ENCODE results near the gene PPDPF.

PPDPF gene

DNA sequence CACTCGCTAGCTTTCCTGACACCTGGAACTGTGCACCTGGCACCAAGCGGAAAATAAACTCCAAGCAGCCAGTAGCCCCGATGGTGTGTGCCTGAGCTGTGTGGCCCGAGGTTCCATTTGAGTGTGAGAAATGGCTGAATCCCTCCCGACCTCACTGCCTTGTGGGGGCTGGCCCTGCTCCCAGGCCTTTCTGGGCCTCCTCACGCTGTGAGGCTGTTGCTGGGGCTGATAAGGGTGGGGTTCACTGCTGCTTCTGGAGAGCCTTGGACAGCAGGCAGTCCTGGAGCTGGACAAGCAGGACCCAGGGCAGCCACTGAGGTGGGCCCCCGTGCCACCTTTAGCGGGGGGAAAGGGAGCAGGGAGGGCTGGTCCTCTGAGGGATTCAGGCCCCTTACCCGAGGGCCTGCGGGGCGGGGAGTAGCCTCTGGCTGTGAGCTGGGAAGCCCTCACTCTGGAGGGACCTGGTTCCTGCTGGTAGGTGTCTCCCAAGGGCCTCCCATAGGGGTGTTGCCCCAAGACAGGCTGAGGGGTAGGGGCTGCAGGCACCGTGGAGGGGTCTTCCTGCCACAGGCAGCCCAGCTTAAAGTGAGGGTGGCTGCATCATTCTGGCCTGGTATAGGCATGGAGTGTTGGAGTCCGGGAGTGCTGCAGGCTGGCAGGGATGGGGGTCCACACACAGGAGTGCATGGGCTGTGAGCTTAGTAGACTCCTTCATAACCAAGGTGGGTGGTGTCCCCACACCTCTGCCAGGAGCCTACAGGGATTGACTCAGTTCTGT lies 1.7 kb downstream of the PPDPF start:
- DNase-seq, result peak; percentile 39

DNA sequence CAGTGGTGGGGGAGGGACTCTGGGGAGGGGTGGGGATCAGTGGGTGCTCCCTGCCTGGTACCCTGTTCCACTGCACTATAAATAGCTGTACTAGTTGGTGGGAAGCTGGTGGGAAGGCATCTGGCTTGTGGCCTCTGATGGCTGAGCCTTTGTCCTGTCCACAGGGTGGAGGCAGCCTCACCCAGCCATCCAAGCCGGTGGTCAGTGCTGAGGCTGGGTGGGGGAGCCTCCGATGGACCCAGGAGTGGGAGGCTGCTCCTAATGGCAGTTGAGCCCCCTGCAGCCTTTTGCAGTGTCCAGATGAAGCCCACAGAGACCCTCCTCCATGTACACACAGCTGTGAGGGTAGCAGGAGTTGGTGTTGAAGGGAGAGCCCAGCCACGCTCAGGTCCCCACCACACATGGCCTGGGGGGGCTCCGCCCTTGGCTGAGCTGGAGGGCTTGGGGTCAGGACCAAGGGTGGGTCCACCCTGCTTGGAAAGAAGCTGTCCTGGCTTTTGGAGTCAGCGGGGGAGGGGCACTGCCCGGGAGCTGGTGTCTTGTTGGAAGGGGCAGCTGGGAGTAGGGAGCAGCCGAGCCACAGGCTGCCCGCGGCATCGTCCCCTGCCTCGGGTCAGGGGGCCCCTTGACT lies 2.5 kb downstream of the PPDPF start:
- no peak for DNase-seq

DNA sequence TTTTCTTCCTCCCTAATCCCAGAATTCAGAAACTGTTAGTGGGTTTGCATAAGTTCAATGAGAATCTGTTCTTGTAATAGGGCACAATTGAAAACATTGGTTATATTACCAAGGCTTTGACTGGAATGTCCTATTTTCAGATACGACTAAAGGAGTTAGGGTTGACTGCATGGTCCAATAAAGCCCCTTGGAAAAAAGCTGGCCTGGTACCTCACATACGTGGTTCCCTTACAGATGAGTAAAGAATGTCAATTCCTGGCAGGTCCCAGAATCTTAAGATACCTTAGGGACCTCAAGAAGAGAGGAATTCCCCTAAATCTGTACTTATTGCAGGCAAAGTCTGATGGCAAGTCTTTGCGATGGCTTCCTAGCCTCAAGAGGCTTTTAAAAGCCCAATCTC lies 4.6 kb downstream of the PPDPF start:
- DNase-seq, result no peak

DNA sequence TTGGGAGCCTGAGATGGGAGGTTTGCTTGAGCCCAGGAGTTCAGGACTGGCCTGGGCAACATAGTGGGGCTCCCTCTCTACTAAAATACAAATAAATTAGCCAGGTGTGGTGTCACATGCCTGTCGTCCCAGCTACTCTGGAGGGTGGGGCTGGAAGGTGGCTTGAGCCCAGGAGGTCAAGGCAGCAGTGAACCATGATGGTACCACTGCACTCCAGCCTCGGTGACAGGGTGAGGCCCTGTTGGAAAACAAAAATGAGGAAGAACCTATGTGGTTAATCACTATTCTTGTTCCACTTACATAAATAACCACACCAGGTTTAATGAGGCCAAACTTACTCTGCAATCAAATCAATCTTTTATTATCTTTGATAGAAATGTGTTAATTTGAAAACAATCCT lies 5.4 kb downstream of the PPDPF start:
- peak; percentile 42 for DNase-seq

DNA sequence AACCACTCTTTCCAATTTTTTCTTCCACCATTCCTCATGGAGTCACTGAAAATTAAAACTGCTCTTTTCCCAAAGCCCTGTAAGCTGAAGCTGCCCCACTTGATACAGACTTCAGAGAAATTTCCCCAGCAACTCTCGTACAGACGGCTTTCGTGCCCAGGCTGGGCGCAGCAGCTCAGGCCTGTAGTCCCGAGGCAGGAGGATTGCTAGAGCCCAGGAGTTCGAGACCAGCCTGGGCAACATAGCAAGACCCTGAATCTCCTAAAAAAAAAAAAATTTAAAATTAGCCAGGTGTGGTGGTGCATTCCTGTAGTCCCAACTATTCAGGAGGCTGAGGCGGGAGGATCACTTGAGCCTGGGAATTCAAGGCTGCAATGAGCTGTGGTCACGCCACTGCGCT lies 6.6 kb downstream of the PPDPF start:
- no peak for DNase-seq

DNA sequence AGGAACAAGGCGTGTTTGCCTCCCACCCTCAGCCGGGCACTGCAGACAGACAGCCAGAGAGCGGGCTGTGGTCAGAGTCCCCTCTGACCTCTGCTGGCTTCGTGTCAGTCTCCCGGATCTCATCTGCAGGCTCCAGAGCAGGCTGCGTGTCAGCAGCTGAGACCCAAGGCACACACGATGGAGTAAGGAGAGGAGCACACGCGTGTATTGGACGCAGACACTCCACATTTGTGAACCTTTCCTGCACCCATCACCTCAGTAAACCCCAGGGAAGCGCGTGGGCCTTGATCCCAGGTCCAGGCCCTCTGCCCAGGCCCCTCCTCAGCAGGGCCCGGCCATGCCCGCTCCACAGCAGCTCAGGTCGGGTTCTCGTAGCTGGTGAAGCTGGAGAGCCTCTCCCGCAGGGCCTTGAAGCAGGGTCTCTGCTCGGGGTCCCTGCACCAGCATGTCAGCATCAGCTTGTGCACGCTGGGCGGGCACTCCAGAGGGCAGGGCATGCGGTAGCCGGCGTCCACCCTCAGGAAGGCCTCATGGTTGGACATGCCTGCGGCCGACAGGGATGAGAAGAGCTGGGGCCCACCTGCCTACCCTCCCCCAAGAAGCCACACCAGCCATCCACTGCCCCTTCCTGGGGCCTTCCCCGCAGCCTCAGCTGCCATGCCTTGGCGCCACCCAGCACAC lies 8.8 kb downstream of the PPDPF start:
- DNase-seq, result no peak

DNA sequence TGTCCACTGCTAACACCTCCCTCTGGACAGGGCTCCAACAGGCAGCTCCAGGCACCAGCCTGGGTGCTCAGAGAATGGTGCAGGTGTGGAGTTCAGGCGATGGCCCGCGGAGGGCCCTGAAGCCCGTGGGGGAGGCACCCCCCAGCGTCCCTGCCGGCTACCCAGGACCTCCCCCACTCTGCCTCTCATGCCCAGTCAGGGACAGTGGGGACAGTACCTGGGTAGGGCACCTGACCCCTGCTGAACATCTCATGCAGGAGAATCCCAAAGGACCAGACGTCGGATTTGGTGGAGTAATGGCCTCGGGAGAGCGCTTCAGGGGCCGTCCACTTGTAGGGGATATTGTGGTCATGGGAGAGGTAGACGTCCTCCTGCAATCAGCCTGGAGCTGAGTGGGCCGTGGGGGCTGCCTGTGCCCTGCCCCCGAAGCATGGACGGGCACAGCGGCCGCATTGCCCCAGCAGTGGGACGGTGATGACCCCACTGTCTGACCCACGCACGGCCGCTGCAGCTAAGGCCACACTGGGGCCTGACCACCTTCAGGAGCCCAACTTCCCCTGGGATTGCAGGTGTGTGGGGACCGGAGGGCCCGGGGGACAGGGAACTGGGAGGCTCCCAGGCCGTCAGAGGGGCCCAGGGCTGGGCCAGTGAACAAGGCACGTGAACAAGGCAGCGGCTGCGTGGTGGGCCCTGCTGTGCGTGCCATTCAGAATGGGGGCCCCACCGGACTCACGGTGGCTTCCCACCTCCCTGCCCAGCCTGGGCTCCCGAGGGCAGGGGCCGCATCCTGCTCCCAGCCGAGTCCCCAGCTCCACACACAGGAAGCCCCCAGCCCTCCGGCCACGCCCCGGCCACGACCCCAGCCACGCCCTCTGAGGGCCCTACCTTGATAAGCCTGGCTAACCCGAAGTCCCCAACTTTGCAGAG lies 9.6 kb downstream of the PPDPF start:
- DNase-seq, result no peak

DNA sequence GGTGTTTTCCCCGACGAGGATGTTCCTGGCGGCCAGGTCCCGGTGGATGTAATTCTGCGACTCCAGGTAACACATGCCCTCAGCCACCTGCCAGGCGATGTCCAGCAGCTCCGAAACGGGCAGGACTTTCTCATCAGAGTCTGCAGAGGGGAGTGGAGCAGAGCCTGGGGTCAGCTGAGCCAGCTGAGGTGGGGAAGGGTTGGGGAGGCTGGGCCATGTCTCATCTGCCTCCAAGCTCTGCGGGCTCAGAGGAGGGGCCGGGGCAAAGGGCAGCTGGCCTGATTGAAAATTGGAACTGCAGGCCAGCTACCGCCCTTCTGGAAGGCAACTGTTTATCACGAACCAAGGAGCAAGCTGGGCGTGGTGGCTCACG lies 10.2 kb downstream of the PPDPF start:
- no peak for DNase-seq

DNA sequence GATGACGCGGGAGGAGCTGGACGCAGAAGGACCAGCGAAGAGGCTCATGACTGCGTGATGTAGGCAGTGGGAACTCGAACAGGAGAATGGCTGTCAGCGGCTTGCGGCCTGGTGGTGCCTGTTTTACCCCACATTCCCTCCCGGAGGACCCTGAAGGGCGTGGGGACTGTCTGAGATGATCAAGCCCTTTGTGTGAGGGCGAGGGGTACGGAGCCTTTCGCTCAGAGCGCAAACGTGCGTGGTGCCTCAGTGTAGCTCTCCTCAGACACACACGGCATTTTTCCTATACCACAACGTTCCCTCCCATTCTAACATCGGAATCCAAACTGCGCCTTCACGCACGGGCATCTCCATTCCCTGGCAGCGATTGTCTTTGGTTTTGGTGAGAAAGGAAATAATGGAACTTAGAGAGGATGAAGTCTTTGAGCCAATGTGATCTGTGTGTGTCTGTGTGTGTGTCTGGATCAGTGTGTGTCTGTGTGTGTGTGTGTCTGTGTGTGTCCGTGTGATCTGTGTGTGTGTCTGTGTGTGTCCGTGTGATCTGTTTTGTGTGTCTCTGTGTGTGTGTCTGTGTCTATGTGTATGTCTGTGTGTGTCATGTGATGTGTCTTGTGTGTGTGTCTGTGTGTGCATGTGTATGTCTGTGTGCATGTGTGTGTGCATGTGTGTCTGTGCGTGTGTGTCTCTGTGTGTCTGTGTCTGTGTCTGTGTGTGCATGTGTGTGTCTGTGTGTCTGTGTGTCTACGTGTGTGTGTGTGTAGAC lies 11.3 kb downstream of the PPDPF start:
- DNase-seq, result no peak

DNA sequence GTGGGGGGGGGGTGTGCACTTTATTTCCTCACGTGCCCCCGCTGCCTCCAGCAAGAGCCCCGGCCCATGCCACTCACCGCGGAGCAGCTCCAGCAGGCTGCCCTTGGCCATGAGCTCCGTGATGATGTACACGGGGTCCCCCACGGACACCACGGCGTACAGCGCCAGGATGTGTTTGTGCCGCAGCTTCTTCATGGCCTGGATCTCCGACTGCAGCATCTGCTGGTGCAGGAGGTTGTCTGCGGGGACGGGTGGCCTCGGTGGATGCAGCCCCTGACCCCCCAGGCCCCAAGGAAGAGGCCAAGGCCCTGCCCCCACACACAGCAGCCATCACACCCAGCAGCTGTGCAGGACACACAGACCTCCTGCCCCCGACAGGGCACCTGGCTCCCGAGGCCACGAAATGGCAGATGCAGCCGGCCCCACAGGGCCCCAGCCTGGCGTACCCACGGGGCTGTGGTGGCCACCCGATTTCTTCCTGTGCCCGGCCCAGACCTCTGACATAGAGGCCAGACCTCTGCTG lies 11.9 kb downstream of the PPDPF start:
- DNase-seq, result no peak

DNA sequence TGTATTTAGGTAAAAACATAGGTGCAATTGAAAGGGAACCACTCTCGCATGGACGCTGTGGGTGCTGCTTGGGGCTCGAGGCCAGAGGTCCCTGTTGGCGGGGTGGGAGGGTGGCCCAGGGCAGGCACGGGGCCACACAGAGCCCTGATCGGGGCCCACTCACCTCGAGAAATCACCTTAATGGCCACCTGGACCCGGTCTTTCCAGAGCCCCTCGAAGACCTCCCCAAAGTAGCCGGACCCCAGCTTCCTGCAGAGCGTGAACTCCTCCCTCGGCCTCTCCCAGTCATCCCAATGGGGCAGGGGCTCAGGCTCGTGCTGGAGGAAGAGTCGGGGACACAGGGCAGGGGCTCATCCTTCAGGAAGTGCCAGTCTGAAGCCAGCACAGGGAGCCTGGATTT lies 12.8 kb downstream of the PPDPF start:
- DNase-seq, result no peak

DNA sequence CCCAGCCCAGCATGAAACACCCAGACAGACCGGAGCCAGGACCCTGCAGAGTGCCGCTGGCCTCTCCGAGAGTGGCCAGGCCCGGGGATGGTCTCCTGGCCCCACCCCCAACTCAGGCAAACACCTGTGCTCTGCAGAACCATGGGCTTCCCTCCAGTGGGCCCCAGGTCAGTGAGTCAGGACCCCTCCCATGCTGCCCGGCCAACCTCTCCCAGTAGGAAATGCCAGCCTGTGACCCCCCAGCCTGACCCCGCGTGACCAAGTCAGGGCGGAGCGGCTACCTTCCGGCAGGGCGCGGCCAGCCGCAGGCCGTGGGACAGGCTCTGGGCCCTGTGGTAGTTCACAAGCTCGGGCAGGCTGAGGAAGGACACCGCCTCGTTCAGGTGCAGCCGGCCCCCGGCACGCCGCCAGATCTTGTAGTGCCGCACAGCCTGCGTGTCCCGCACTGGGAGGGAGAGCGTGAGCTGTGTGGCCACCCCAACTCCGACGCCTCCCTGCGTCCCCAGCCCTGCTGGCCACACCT lies 13.4 kb downstream of the PPDPF start:
- no peak for DNase-seq

DNA sequence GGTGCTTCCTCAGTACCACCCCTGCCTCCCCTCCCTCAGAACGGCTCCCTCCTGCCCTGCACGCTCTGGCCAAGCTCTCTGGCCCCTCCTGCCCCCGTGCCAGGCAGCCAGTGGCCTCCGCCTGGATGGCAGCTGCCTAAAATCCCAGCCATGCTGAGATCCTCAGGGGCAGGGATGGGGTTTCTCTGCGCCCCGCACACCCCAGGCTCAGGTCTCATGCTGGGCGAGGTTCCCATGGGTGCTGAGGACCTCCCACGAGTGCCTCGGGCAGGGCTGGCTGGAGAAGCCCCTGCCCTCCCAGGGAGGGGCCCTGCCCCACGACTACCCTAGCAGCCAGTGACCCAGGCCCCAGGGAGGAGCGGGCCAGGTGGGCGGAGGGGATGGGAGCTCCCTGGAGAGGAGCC lies 13.9 kb downstream of the PPDPF start:
- DNase-seq, result no peak

DNA sequence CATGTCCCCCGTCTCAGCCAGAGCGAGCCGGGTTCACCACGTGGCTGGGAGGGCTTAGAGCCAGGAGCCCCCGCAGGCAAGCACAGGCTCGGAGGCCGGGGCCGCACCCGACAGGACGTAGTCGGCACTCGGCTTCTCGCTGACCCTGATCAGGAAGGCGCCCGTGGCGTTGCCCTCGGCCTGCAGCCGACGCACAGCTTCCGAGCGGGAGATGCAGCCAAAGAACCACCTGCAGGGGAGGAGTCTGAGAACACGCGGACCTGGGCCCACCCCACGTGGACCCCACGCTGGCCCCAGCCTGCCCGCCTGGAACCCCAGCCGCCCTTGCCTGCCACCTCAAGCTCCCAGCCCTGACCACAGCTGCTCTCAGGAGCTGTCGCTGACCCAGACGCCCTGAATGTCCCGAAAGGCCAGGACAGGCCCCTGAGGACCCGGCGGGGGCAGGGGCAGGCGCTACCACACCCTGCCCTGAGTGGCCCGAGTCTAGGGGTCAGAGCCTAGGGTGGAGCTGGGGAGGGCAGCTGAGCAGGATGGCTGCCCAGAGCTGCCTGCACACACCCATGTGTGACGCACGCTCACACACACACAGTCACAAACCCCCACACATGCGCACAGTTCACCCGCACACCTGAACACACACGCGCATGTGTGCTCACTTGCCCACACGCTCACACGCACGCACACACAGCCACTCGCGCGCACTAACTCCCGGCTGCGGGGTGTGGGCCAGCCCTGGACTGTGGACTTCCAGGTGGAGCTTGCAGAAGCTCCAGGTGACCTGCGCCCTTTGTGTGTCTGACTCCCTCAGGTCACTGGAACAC lies 14.5 kb downstream of the PPDPF start:
- DNase-seq, result no peak

DNA sequence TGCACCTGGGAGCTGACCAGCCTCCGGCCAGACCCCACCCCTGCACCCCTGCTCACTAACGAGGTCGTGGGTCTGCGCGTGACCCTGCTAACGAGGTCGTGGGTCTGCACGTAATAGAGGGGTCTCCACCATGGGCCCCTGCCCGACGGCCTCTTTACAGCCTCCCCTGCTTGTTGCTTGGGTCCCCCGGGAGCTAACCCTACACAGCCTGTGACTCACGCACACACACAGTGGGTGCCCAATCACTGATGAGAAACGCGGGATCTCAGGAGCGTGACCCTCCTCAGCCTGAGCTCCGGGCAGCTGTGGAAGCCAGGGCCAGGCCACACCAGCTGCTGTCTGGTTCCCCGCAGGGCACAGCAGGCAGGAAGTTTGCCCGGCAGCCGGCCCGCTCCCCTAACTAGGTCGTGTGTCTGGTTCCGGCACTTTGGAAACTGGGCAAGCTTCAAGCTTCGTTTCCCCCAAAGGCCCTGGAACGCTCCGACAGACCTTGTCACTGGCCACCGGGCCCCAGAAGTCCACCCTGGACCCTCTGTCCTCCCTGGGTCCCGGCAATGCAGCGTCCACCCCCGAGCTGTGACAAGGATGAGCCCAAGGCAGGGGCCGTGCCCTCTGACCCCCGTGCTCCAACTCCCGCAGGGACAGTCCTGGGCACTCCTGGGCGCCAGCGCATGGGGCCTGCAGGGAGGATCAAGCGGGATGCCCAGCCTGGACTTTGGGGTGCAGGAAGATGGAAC lies 15.8 kb downstream of the PPDPF start:
- DNase-seq, result no peak

DNA sequence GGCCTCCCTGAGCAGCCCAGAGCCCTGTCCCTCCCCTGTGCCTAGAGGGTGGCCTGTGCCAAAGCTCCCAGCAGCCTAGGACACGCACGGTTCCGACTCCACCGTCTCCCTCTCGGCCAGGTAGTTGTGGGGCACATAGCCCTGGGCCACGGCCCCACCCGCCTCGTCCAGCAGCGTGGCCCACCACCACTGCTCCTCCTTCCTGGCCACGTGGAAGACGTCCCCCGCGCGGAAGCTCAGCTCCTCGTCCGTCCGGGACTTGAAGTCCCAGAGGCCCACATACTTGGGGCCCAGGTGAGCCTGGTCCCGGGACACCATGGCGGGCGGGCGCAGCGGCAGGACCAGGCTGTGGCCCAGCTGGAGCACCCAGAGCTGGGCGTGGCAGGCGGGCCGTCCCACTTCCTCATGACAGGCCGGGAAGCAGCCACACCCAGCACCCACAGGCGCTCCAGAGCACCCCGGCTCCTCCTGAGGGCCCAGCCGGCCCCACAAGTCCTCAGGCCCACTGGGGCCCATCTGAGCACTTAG lies 16.5 kb downstream of the PPDPF start, which contains the start of gene PTK6:
TSS of gene PTK6 (minus strand) at position 380 of the 528 bp plus-strand sequence. CDS start at position 318, 62 bp downstream.
- peak; percentile 50 for DNase-seq

DNA sequence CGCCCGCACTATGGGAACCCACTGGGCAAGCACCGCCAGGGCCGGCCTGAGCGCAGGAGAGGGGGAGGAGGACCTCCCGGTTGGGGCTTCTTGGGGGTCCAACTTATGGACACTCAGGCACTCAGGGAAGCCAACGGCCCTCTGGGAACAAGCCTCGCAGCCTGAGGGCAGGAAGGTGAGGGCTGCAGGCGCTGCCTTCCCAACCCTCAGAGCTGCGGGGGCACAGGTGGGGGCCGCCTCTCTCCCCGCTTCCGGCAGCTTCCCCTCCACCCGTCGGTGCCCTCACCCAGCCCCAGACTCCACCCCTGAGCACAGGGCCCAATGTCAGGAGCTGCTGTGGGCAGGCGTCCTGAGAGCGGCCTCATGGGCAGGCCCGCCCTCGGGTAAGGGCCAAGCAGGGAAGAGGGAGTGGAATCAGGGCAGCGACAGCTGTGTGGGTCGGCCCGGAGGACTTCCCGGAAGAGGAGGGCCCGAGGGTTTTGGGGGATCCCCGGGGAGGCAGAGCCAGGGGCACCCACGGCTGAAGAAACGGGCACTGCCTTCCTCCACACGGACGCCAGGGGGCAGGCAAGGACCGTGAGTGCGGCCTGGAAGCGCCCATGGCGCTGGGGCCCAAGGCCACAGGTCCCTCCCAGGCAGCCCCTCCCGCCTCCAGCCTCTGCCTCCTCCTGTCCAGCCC lies 17.1 kb downstream of the PPDPF start:
- DNase-seq, result peak; percentile 97

DNA sequence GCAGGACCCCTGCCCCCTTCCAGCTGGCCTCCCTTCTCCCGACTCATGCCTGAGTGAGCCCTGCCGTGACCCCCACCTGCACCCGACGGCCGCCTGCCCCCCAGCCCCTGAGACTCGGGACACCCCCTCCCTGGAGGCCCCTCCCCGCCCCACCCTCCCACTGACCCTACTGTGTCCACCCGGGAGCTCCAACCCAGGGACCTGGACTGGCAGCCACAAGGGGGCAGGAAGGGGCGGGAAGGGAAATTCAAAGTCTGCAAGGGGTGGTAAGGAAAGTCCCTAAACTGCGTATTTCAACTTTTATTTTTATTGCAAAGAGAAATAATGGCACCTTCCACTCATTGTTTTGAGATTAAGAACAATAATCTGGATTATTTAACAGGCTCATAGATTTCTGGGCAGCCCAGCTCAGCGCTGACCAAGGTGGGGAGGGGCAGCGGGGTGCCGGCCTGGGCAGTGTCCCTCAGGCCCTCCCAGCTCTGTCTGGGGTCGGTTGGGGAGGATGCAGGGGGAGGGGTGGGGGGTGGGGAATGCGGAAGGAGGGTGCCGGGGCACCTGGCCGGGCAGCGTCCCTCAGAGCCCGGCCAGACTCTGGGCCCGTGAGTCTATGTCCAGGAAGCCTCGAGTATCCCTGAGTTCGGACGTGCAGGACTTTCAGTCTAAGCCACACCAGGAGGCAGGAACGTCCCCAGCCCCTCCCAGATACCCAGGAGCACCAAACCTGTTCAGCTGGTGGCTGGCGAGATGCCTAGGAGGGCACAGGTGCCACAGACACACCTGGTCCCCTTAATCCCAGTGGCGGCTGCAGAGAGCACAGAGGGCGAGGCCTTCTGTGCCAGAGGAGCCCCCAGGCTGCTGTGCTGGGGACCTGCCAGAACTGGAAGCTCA lies 17.9 kb downstream of the PPDPF start:
- DNase-seq, result peak; percentile 41
